Panc1 (cell line): Measurements from ENCODE around the gene ABTB2. TPM values are rescaled to one million over a fixed set of nuclear protein-coding genes. Genes with fewer than 3 reads are reported as not detected.

ENCODE experiments used
- ATAC-seq: fragments of 200-7000 bp; cut with Tn5 transposase; 2 replicates; pipeline ENCODE4 v1.9.1; 2020; ENCODE audit warnings: mild to moderate bottlenecking, moderate library complexity
- BruUV-seq: library from RNA; stranded (reverse); fragments of 400-500 nt; replicated peaks from 2 replicates; lab custom pipeline; 2021; lab: Mats Ljungman, UMichigan
- CTCF ChIA-PET: fragments of 300-600 bp; sonication (Branson Sonifier 250); formaldehyde crosslinking; loops from one replicate; lab custom pipeline; 2022; ENCODE audit warnings: antibody characterized with exemption; lab: Charles Lee
- POLR2A ChIA-PET: fragments of 300-600 bp; sonication (Branson Sonifier 250); formaldehyde crosslinking; loops from one replicate; lab custom pipeline; 2022; ENCODE audit warnings: antibody characterized with exemption; lab: Charles Lee
- DNase-seq: peaks from one replicate; pipeline ENCODE4 v3.0.0-alpha.2; 2010; ENCODE audit warnings: low read depth, low spot score
- H3K27ac ChIP-seq: 2 replicates; pipeline ENCODE4 v1.5.1; 2011; ENCODE audit warnings: mild to moderate bottlenecking, low read length, inconsistent platforms
- H3K27me3 ChIP-seq: fragments of 200-500 bp; sonication (Bioruptor generic); 2 replicates; pipeline ENCODE4 v1.6.0; 2014; ENCODE audit warnings: low read length, inconsistent platforms; ENCODE audit not compliant: control insufficient read depth, insufficient read depth
- H3K36me3 ChIP-seq: fragments of 200-500 bp; sonication (Bioruptor generic); 2 replicates; pipeline ENCODE4 v1.5.1; 2014; ENCODE audit warnings: inconsistent platforms, mild to moderate bottlenecking, low read length, moderate library complexity; ENCODE audit not compliant: control insufficient read depth, insufficient read depth
- H3K4me1 ChIP-seq: 2 replicates; pipeline ENCODE4 v1.5.1; 2011; ENCODE audit warnings: inconsistent platforms, mild to moderate bottlenecking, low read length, moderate library complexity; ENCODE audit not compliant: control insufficient read depth, insufficient read depth
- H3K4me3 ChIP-seq, 2 experiments: 2 replicates each; pipeline ENCODE4 v1.5.1; 2011 to 2012; ENCODE audit warnings: low read depth in 2 of 2, low read length in 2 of 2, mild to moderate bottlenecking in 2 of 2, inconsistent platforms in 1 of 2, moderate library complexity in 1 of 2
- H3K9me3 ChIP-seq: fragments of 200-500 bp; sonication (Bioruptor generic); 2 replicates; pipeline ENCODE4 v1.5.1; 2014; ENCODE audit warnings: low read depth, mild to moderate bottlenecking, inconsistent platforms, low read length, moderate library complexity; ENCODE audit not compliant: control insufficient read depth, insufficient read depth
- POLR2AphosphoS5 ChIP-seq: IDR thresholded peaks from 2 replicates; pipeline ENCODE4 v1.6.1; 2012; ENCODE audit warnings: mild to moderate bottlenecking, low read depth, low read length, moderate library complexity
- SIN3A ChIP-seq: IDR thresholded peaks from 2 replicates; pipeline ENCODE4 v1.6.1; 2012; ENCODE audit warnings: low read depth, mild to moderate bottlenecking, low read length, moderate library complexity, borderline replicate concordance; ENCODE audit not compliant: insufficient read depth
- TCF7L2 ChIP-seq: IDR thresholded peaks from 2 replicates; pipeline ENCODE4 v1.6.1; 2011; ENCODE audit warnings: mild to moderate bottlenecking, low read depth, low read length, inconsistent platforms
- in situ Hi-C: cut with HindIII; loops from 2 replicates; pipeline ENCODE4 v1.10.0; 2016; ENCODE audit warnings: low sequenced_read_pairs, low pct_unique_long_range_greater_than_20kb
- intact Hi-C: fragments of 100-400 bp; cut with micrococcal nuclease; formaldehyde crosslinking; loops from one replicate; pipeline ENCODE4 v1.10.0; 2022; ENCODE audit not compliant: unreplicated experiment
- total RNA-seq: library from RNA; stranded (reverse); gene quantifications from one replicate; pipeline ENCODE4 v1.2.1, GENCODE V29; 2021; ENCODE audit not compliant: unreplicated experiment
- TF ChIP-seq, protein P1 (sequence below): fragments of 450-650 bp; IDR thresholded peaks from 2 replicates; pipeline ENCODE4 v1.5.1; 2017; ENCODE audit warnings: mild to moderate bottlenecking
- TF ChIP-seq, protein P2 (sequence below), 2 experiments: IDR thresholded peaks; 2 replicates each; pipeline ENCODE4 v1.6.1; 2011 to 2012; ENCODE audit warnings: low read depth in 2 of 2, control low read depth in 1 of 2, low read length in 1 of 2, mild to moderate bottlenecking in 1 of 2, moderate library complexity in 1 of 2; ENCODE audit not compliant: insufficient read depth in 1 of 2

The ABTB2 gene
- total RNA-seq, 1 experiment from 2014 or later = 22.7 TPM

DNA sequence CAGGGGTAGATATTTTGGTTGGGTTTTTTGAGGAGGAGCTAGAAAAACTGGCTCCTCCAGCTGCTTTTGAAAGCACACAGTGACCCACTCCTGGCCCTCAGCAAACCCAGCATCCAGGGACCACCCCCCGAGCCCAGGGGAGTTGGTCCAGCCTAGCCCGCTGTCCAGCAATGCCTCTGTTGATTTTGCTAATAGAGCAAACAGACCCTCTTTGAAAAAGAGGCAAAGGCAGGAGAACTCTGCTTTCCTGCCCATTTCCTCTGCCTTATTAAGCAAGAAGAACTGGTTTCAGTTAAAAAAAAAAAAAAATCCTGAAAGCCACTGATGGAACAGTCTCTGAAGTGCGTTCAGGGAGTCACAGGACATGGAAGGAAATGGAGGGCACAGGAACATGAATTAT lies 25.3 kb downstream of the ABTB2 start:
- ChIA-PET POLR2A (no interaction called here), CTCF (no interaction called here)
- Histone ChIP-seq H3K27me3 (no peaks in the 10 kb centered on the region), H3K9me3 (no peaks in the 10 kb centered on the region), H3K36me3 (no peaks in the 10 kb centered on the region), H3K27ac (peak overlapping the region; percentile 69), H3K4me1 (peaks cover 56% of the 10 kb centered on the region), H3K4me3 (peak overlapping the region in 1 of 2 experiments; percentile 4; a peak in 1 of 4 replicates)
- no TSS peak for BruUV-seq
- in situ Hi-C loops (no loop called here), intact Hi-C loops (no loop called here)
- peak; percentile 12; the same call in 1 of the 2 replicates for ATAC-seq
- DNase-seq = no peak
- TF ChIP-seq, protein P1, sequence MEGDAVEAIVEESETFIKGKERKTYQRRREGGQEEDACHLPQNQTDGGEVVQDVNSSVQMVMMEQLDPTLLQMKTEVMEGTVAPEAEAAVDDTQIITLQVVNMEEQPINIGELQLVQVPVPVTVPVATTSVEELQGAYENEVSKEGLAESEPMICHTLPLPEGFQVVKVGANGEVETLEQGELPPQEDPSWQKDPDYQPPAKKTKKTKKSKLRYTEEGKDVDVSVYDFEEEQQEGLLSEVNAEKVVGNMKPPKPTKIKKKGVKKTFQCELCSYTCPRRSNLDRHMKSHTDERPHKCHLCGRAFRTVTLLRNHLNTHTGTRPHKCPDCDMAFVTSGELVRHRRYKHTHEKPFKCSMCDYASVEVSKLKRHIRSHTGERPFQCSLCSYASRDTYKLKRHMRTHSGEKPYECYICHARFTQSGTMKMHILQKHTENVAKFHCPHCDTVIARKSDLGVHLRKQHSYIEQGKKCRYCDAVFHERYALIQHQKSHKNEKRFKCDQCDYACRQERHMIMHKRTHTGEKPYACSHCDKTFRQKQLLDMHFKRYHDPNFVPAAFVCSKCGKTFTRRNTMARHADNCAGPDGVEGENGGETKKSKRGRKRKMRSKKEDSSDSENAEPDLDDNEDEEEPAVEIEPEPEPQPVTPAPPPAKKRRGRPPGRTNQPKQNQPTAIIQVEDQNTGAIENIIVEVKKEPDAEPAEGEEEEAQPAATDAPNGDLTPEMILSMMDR = no peak
- TF ChIP-seq, protein P2, sequence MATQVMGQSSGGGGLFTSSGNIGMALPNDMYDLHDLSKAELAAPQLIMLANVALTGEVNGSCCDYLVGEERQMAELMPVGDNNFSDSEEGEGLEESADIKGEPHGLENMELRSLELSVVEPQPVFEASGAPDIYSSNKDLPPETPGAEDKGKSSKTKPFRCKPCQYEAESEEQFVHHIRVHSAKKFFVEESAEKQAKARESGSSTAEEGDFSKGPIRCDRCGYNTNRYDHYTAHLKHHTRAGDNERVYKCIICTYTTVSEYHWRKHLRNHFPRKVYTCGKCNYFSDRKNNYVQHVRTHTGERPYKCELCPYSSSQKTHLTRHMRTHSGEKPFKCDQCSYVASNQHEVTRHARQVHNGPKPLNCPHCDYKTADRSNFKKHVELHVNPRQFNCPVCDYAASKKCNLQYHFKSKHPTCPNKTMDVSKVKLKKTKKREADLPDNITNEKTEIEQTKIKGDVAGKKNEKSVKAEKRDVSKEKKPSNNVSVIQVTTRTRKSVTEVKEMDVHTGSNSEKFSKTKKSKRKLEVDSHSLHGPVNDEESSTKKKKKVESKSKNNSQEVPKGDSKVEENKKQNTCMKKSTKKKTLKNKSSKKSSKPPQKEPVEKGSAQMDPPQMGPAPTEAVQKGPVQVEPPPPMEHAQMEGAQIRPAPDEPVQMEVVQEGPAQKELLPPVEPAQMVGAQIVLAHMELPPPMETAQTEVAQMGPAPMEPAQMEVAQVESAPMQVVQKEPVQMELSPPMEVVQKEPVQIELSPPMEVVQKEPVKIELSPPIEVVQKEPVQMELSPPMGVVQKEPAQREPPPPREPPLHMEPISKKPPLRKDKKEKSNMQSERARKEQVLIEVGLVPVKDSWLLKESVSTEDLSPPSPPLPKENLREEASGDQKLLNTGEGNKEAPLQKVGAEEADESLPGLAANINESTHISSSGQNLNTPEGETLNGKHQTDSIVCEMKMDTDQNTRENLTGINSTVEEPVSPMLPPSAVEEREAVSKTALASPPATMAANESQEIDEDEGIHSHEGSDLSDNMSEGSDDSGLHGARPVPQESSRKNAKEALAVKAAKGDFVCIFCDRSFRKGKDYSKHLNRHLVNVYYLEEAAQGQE (IDR thresholded peaks at IDR 0.05; ENCODE audit: insufficient read depth in 1 of 2, low read depth in 2 of 2, low read length in 1 of 2) = peak in 1 of 2 experiments; percentile 56; a peak in 1 of 4 replicates

DNA sequence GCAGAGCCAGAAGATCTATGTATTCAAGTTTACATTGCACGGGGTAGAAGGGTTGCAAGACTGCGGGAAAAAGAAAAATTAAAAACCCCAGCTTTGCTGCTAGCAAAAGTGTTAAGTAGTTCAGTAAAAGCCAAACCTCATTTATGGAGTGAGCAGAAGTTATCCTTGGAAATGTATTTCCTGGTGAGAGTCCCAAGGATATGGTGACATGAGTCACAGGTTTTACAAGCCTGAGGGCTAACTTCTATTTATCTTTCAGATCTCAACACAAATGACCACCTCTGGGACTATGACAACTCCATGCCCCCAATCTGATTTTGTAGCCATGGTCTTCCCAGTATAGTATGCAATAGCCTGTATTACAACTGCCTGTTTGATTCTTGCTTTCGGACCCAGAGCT lies 26.1 kb downstream of the ABTB2 start:
- ChIA-PET CTCF (interaction anchor here (0.5 kb wide), 1 partner anchor 158 kb away, joined by 4 read pairs; no protein-coding TSS in a partner anchor), POLR2A (no interaction called here)
- in situ Hi-C loops (no loop called here), intact Hi-C loops (no loop called here)
- H3K27ac ChIP-seq = peak overlapping the region; percentile 69
- ATAC-seq (peak; percentile 86), DNase-seq (no peak)
- H3K27me3 ChIP-seq = no peaks in the 10 kb centered on the region
- peaks cover 56% of the 10 kb centered on the region for H3K4me1 ChIP-seq
- no peaks in the 10 kb centered on the region for H3K9me3 ChIP-seq
- H3K36me3 ChIP-seq = no peaks in the 10 kb centered on the region
- peak overlapping the region in 1 of 2 experiments; percentile 13; a peak in 2 of 4 replicates for H3K4me3 ChIP-seq
- TF ChIP-seq, protein P2 (IDR thresholded peaks at IDR 0.05; ENCODE audit: insufficient read depth in 1 of 2, low read depth in 2 of 2, low read length in 1 of 2) = no peak
- TF ChIP-seq, protein P1 = no peak
- TF ChIP-seq SIN3A (no peak), POLR2AphosphoS5 (no peak; the same call in 1 of the 2 replicates), TCF7L2 (no peak)
- no TSS peak for BruUV-seq
